Hindlimb muscle (tissue), 1 donor: Measurements from ENCODE around the gene ZNF646. TPM values are rescaled to one million over a fixed set of nuclear protein-coding genes. Genes with fewer than 3 reads are reported as not detected.
"Not testable (repeated sequence)": the region's sequence is repeated elsewhere in the genome, so short reads cannot be mapped to it uniquely, and the experiment has no call there.

ENCODE experiments used
- DNase-seq: peaks from one replicate; pipeline ENCODE4 v3.0.0-alpha.2; 2013
- polyA plus RNA-seq: library from polyadenylated mRNA; unstranded; fragments of 120-200 nt; gene quantifications from one replicate; pipeline ENCODE4 v1.2.1, GENCODE V29; 2013; ENCODE audit not compliant: insufficient read length

The ZNF646 gene
- polyA plus RNA-seq, 1 donor: 12.6 TPM

- DNase-seq: no peak
Measured at GRCh38 chr16:31083981-31084380, 9.8 kb downstream of the ZNF646 start.

- DNase-seq: no peak
Measured at GRCh38 chr16:31084584-31085302, 10.5 kb downstream of the ZNF646 start.

GRCh38 chr16:31085411-31085810 is 11.2 kb downstream of the ZNF646 start:
- DNase-seq: no peak

GRCh38 chr16:31085873-31086628 is 11.8 kb downstream of the ZNF646 start:
- no peak for DNase-seq

- DNase-seq: no peak
Measured at GRCh38 chr16:31086629-31086906, 12.3 kb downstream of the ZNF646 start.

GRCh38 chr16:31087481-31087880 is 13.3 kb downstream of the ZNF646 start:
- DNase-seq: no peak

- DNase-seq: no peak
Measured at GRCh38 chr16:31087971-31088370, 13.7 kb downstream of the ZNF646 start.

GRCh38 chr16:31088459-31089183 is 14.4 kb downstream of the ZNF646 start, which contains the start of gene PRSS53:
Gene PRSS53 (minus strand): TSS chr16:31088943. CDS start chr16:31088809, 134 bp downstream.
- DNase-seq: no peak

- DNase-seq: no peak
Measured at GRCh38 chr16:31089199-31089598, 15.0 kb downstream of the ZNF646 start.

- DNase-seq: no peak
Measured at GRCh38 chr16:31090540-31090939, 16.3 kb downstream of the ZNF646 start.

- no peak for DNase-seq
Measured at GRCh38 chr16:31092330-31092729, 18.1 kb downstream of the ZNF646 start.

- DNase-seq: no peak
Measured at GRCh38 chr16:31093132-31093703, 19.0 kb downstream of the ZNF646 start.

- DNase-seq: no peak
Measured at GRCh38 chr16:31094088-31094423, 19.8 kb downstream of the ZNF646 start.

- peak; percentile 93 for DNase-seq
Measured at GRCh38 chr16:31094424-31095120, 20.4 kb downstream of the ZNF646 start, which contains the start of gene VKORC1. Gene VKORC1 (minus strand): TSS chr16:31094797. CDS start chr16:31094729, 68 bp downstream.

GRCh38 chr16:31099860-31100638 is 25.8 kb downstream of the ZNF646 start:
- no peak for DNase-seq

- DNase-seq: not testable (repeated sequence)
Measured at GRCh38 chr16:31100876-31101641, 26.8 kb downstream of the ZNF646 start.

GRCh38 chr16:31105677-31106213 is 31.5 kb downstream of the ZNF646 start:
- DNase-seq: peak; percentile 64

- DNase-seq: no peak
Measured at GRCh38 chr16:31106509-31107464, 32.6 kb downstream of the ZNF646 start.

GRCh38 chr16:31107465-31107867 is 33.2 kb downstream of the ZNF646 start:
- DNase-seq: no peak
